GM18517 (cell line): ENCODE measurements around the gene THEM4.

ENCODE experiments used
- ATAC-seq: cut with Tn5 transposase; IDR thresholded peaks from one replicate; pipeline ENCODE4 v1.9.1; 2021; ENCODE audit warnings: mild to moderate bottlenecking, moderate library complexity; ENCODE audit not compliant: unreplicated experiment

THEM4 gene

DNA sequence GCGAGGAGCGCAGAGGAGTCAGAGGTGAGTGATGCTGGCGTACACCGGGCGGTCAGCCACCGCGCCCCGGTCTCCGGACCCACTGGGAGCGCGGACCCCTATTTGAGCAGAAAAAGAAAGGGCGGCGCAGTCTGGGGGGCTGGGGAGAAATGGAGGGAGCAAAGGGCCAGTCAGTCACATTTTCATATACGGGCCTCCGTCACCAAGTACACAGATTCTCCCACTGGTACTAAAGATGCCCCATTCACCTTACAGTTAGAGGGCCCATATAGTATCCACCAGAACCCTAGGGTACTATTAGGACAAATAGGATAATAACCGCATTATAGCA lies 70.3 kb downstream of the THEM4 start:
- ATAC-seq, result no peak

DNA sequence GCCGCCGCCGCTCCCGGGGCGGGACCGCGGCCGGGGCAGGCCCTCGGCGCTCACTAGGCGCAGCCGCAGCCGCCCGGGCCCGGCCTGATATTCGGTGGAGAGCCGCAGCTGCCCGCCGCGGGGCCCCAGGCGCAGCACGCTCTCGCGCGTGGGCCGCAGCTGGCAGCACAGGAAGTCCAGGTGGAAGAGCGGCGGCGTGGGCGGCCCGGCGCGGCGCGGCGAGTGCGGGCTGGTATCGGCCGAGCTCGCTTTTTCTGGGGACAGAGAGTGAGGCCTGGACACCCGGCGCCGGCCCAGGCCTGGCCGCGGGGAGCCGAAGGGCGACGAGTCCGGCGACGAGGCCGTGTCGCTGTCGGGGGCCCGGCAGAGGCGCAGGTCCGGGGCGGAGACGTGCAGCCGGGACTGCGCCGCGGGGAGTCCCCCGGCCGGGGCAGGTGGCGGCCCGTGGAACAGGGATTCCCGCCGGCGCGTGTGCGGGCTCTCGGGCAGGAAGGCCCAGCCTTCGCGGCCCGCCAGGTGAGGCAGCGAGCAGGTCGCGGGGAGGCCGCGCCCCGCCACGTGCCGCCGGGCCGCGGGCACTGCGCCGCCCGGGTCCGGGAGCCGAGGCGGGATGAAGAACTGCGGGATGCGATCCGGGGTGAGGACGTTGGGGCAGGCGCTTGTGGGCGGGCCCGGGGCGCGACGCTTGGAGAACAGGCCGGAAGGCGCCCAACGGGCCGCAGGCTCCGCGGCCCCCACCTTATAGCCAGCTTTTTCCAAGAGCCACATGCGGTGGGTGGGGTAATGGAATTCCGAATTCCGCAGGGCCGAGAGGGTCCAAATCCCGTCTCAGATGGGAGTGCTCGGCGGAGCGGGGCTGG lies 70.9 kb downstream of the THEM4 start:
- ATAC-seq, result no peak

DNA sequence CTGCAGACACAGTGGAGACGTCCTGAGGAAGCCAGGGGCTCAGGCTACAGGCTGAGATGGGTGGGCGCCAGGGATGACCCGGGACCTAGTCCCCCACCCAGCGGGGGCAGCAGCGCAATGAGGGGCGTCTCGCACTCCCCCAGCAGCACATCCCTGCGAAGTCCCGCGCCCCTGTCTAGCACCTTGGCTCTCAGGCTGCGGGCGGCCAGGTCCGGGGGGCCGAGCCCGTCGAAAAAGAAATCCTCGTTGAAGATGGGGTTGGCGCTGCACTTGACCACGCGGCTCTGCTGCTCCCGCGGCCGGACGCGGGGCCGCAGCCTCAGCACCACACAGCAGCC lies 71.5 kb downstream of the THEM4 start:
- ATAC-seq, result no peak

DNA sequence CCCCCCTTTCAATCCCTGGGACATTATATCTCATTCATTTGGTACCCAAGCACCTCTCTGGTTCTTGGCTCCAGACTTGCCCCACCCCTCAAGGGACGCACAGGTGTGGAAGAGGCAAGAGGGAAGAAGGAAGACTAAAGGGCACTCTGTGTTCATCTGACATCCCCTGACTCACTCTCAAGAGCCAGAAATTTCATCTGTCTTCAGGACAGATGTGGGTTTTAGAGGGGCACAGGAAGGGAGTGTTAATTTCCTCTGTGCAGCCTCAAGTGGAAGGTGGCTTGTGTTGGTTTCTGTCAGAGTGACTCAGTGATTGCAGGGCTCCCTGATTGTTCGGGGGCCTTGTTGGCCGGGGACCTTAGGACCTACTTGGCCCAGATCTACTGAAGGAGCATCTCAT lies 72.1 kb downstream of the THEM4 start:
- no peak for ATAC-seq

DNA sequence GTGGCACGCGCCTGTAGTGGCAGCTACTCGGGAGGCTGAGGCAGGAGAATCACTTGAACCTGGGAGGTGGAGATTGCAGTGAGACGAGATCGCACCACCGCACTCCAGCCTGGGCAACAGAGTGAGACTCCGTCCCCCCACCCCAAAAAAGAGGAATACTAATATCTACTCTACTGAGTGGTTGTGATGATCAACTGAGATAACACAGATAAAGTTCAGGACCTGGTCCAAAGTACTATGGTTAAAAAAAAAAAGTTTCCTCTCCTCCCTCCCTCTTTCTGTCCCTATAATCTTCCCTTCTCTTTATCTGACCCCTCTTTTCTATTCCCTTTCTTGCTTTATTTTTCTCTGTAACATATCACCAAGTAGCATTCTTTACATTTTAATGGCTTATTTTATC lies 73.7 kb downstream of the THEM4 start:
- ATAC-seq, result no peak

DNA sequence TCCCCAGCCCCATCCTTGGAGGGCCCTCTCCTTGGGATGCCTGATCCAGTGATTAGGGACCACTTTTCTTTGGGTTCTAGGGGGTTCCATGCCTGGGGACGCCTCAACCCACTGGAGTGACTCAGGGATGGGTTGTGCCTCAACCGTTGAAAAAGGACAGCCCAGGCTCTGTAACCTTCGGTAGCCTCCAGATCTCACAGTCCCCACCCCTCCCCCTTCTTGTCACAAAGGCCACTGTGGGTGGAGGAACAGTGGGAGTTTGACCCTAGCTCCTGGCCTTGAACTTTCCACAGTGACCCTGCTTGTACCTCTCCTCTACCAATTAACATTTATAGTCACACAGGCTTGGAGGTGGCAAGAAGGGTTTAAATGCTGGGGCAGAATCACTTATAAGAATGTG lies 75.1 kb downstream of the THEM4 start:
- ATAC-seq, result no peak

DNA sequence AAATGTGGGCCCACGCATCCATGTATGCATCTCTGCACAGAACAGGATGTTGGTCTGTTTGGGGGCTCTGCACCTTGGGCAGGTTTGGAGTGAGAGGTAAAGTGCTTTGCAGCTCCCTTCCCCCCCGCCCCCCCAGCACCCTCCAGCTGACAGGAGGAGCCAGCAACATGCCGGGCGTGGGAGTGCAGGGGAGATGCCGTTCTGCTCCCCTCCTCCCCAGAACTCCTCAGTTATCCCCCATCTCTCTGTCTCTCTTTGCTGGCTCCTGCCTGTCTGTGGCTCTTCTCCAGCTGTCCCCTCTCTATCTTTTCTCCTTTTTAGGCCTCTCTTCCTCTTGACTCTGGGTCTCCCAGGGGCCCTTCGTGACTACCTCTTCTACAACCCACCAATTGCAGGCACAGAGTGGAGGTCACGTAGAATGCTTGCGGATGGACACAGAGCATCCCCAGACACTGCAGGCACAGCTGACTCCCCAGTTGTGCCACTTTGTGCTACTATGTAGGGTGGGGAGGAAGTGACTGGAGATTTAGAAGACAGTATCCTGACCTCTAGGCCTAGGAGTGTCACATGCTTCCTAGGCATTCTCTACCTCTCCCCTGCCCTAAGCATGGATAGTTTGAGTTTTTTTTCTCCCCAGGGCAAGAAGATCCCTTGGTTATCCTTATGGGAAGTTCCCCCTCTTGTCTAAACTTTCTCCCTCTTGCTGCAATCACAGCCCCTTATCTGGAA lies 76.0 kb downstream of the THEM4 start:
- ATAC-seq, result no peak

DNA sequence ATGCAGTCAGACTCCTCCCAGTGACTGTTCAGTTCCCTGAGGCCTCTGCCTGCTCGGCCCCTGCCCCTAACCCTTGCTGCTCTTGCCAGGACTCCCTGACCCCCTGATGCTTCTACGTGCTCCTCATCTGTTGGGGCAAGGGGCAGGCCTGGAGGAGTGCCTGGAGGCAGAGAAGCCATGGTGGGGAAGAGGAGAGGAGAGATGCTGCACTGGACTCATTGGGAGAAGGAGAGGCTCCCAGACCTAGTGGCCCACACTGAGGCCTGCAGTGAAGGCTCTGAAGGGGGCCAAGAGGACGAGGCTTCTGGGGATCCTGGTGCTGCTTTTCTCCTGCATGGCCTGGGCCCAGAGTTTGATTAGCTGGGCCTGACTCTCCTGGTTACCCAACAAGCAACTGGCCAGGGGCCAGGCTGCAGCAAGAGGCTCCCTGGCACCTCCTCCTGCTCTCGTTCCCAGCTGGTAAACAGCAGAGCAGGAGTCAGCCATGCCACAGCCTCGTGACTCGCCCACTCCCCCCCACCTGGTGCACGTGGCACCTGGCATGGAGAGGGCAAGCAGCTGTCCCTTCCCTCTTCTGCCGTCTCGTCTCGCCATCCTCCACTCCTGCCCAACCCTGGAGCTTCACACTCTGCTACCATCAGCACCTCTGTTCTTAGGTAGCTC lies 76.9 kb downstream of the THEM4 start:
- no peak for ATAC-seq

DNA sequence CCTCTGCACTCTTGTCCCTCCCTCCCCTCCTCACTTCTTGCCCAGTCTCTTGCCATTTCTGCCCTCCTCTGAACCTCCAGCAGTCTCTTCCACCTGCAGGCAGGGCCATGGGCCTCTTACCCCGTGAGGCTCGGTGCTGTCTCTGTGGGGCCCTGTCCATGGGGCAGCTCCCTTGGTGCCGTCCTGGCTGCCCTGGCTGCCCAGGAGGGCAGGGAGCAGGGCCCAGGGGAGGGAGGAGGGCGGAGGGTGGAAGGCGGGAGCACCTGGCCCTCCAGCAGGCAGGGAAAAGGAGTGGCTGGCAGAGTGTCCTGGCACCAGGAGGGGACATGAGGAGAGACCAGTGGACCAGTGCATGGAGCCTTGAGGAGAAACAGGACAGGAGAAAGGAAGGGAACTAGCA lies 77.7 kb downstream of the THEM4 start, which contains the start of gene RORC:
RORC (minus strand) TSS at position 198 of the 400 bp plus-strand sequence; CDS start at position 160, 38 bp downstream.
- ATAC-seq, result no peak

DNA sequence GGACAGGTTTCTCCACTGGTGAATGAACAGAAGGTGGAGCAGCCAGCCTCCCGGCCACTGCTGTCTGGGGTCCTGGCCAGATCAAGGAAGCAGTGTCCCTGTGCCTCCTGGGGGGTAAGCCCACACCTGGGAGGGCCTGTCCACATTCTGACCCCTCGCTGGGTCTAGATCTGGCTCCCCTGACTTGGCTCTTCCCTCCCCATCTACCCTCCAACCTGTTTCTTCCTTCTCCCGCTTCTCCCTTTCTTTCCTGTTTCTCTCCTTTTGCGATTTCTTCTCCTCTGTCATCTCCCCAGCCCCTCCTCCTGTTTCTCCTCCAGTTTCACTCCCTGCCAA lies 78.1 kb downstream of the THEM4 start:
- ATAC-seq, result no peak

DNA sequence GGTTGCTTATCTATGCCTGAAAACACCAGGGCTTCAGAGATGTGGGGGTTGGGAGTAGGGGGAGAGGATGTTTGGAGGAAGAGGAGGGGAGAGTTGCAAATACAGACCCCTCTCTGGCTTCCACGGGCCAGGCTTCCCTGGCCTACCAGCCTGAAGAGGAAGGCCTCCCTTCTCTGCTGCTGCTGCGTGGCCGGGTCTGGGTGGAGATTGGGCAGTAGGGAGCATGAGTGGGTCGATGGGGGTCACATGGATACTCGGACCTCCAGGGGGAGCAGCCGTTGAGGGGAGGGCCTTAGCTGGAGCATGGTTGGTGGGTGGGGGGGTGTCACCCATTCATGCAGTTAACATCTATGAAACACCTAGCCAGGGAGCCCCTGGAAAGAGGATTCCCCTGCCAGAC lies 79.3 kb downstream of the THEM4 start:
- ATAC-seq, result no peak

DNA sequence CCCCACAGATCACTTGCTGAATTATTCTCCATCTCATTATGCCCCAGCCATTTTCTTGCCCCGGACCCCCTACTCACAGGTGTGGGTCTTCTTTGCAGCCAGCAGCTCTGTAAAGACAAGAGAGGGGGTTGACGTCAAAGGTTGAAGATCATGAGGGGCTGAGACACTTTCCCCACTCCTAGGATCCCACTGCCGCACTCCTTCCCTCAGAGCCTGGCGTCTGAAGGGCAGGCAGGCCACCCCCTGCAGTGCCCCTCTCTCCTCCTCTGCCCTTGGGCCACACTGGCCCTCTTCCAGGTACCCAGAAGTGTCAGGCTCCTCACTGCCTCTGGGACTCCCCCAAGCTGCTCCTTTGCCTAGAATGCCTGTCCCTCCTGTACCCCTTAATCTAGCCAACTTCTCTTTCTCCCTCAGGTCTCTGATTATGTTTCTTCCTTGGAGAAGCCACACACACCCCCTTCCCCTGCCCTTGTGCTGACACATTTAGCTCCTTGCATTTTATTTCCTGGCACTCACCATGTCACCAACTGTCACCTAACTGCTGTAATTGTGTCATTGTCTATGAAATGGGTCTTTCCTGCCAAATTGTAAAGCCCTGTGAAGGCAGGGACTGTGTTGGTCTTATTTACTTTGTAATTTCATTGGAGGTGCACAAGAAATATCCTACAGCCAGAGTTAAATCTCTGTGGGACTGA lies 79.8 kb downstream of the THEM4 start:
- no peak for ATAC-seq

DNA sequence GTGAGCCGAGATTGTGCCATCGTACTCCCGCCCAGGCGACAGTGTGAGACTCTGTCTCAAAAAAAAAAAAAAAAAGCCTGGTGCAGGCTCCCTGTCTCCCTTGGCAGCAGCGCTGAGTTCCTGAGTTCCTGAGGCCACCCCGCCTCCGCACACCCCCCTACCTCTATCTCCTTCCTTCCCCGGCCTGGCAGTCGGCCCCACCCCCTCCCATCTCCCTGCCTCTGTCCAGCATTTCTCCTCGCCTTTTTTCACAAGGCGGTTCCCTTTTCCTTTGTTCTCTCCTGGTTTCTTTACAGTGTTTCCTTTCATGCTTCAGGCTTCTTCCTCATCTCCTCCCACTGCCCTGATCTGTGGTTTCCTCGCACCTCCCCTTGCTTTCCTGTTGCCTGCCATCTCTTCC lies 80.4 kb downstream of the THEM4 start:
- no peak for ATAC-seq

DNA sequence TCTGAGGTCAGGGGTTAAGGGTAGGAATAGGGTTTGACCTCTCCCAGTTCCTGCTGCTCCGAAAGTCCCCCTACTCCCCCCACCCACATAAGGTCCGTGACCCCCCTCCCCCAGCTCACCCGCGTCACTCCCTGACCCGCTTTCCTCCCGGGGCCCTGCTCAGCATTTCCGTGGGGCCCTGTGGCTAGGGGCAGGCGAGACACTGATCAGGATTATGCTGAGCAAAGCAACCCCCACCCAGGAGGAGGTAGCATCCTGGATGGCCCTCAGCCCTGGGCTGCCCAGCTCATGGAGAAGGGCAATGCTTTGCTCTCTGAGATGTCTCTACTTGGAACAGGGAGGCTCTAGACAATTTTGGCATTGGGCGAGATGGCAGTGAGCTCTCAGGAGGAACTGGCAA lies 81.5 kb downstream of the THEM4 start:
- no peak for ATAC-seq

DNA sequence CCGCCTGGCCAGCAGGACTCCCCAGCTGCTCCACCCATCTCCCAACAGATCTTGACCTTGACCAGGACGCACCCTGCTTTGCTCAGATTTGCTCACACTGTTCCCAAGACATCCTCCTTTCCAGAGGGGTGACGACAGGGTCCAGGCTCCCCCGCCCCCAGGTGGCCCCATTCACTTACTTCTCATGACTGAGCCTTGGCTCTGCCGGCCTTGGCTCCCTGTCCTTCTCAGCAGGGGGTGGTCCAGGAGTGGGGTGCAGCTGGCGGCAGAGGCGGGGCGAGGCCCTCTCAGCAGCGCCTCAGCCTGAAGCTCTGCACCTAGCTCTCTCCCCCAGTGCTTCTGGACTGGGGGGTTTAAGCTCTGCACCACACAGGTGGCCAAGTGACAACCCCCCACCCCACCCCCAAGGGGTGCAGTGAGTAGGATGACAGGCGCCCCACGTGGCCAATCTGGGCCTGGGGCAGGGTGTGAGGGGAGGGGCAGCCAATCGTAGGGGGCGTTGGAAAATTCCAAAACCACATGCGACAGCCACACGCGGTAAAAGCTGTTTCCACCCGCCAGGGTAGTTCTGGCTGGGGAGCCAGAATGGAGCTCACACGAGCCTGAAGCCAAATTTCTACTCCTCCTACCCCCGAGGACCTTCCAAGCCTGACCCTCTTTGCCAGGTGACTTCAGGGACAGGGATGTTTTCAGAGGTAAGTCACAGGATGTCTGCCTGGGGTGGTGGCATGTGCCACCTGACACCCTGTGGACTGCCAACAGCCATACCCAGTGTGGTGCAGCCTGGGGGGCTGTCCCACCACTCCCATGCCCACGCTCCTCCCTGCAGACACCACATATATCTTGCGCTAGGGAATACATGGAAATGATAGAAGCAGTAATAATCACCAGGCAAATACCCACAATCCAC lies 83.3 kb downstream of the THEM4 start:
- ATAC-seq, result no peak

DNA sequence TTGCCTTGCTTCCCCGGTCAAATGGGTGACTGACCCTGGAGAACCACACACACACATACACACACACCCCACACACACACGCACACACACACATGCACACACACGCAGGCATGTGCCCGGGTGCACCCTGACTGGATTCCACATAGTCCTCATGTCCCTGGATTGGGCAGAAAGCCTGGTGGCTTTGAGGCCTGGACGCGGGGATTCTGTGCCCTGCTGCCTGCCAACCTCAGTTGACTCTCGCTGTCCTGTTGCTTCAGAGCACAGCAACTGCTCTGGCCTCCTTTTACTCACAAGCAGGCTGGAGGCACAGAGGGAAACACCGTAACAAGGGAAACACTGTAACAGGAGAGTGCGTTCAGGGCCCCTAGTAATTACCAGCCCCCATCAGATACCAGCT lies 84.1 kb downstream of the THEM4 start:
- ATAC-seq, result no peak
